OCI-LY7 (cell line): ENCODE data around the gene VSIG1.

Experiments used
- CTCF ChIP-seq: fragments of 200-600 bp; sonication (generic); conservative IDR thresholded peaks from 2 replicates; pipeline ENCODE4 v1.5.1; 2014; ENCODE audit warnings: mild to moderate bottlenecking, antibody characterized with exemption, low read length, moderate library complexity, mixed read lengths
- EZH2phosphoT487 ChIP-seq: fragments of 200-600 bp; sonication (generic); IDR thresholded peaks from 2 replicates; pipeline ENCODE4 v1.6.1; 2018; ENCODE audit warnings: low read depth, borderline replicate concordance, mild to moderate bottlenecking, mixed run types, antibody characterized with exemption, low read length, moderate library complexity, mixed read lengths

- no peak for TF ChIP-seq CTCF
- TF ChIP-seq EZH2phosphoT487 = no peak
Measured at GRCh38 chrX:108072746-108073145, 27.9 kb downstream of the VSIG1 start.
